Measurements from ENCODE around the gene IFNL4. TPM values are rescaled to one million over a fixed set of nuclear protein-coding genes. Genes with fewer than 3 reads are reported as not detected.
A peak's percentile ranks its signal among the peaks of the same experiment; 100 is the strongest.
"Not testable (repeated sequence)": the region's sequence is repeated elsewhere in the genome, so short reads cannot be mapped to it uniquely, and the experiment has no call there.

Gene IFNL4
- total and polyA plus RNA-seq, 9 of the 15 experiments (the other 6 are each of a cell fraction or from before 2014, with no cell fraction given): not detected

GRCh38 chr19:39268531-39269223, 20.0 kb upstream of the IFNL4 start:
- peak; percentile 17; the same call in 2 of the 3 replicates for ATAC-seq
- H3K27me3 ChIP-seq (ENCODE audit: control insufficient read depth in 2 of 2, insufficient read depth in 2 of 2, low read length in 2 of 2); H4K20me1 ChIP-seq (replicated peaks; ENCODE audit: control insufficient read depth, insufficient read depth, low read length); BruUV-seq (replicated peaks); H3K27ac ChIP-seq (ENCODE audit: extremely low read depth, low read depth, low read length); in situ Hi-C loops (cut with MboI); H3K9me3 ChIP-seq (replicated peaks; ENCODE audit: control insufficient read depth, insufficient read depth, low read depth, low read length); POLR2A ChIA-PET; DNase-seq (ENCODE audit: extremely low read depth in 1 of 4, low spot score in 3 of 4); H2AFZ ChIP-seq (ENCODE audit: low read depth, low read length); H3K9ac ChIP-seq (ENCODE audit: insufficient read depth in 1 of 2, low read depth in 2 of 2, low read length in 2 of 2); intact Hi-C loops (cut with micrococcal nuclease); H3K4me3 ChIP-seq; H3K79me2 ChIP-seq (ENCODE audit: control insufficient read depth, insufficient read depth, low read length); H3K9me1 ChIP-seq (ENCODE audit: control insufficient read depth, insufficient read depth, low read length); FAIRE-seq; H3K36me3 ChIP-seq (ENCODE audit: control insufficient read depth, insufficient read depth, low read length); H3K4me2 ChIP-seq (ENCODE audit: insufficient read depth, low read length); CTCF ChIA-PET (ENCODE audit: low intra/inter-chr PET ratio): not testable (repeated sequence)
- peaks cover 0 to 22% of the 10 kb centered on the region in 2 experiments; a peak in 2 of 5 replicates for H3K4me1 ChIP-seq (replicated peaks in 1 of 2; ENCODE audit: control insufficient read depth in 2 of 2, insufficient read depth in 2 of 2, low read length in 2 of 2)
- WGBS (ENCODE audit: insufficient coverage, low coverage, missing lambda C conversion rate): 13% methylated on average over 3 of the region's 10 CpGs
- TF ChIP-seq FOXK2 (conservative IDR thresholded peaks at IDR 0.05 in 1 of 2, IDR thresholded peaks at IDR 0.05 in 1 of 2; ENCODE audit: low read depth in 2 of 2): 0 out of 4 replicates have a peak, but pooled peaks of 1 of the 2 experiments have one; percentile 26
- TF ChIP-seq RCOR1 (IDR thresholded peaks at IDR 0.05; ENCODE audit: borderline replicate concordance in 1 of 2, low read depth in 2 of 2, low read length in 2 of 2): 0 out of 4 replicates have a peak, but pooled peaks of 1 of the 2 experiments have one; percentile 8
- peak; percentile 97 for TF ChIP-seq ZKSCAN3 (CRISPR knock-in tag; IDR thresholded peaks at IDR 0.05)
- peak in 1 of 2 experiments; percentile 83; a peak in 2 of 4 replicates for TF ChIP-seq TRIM24 (IDR thresholded peaks at IDR 0.05)
- peak; percentile 21 to 57; a peak in 2 of 4 replicates for TF ChIP-seq KDM1A (IDR thresholded peaks at IDR 0.05)

DNA sequence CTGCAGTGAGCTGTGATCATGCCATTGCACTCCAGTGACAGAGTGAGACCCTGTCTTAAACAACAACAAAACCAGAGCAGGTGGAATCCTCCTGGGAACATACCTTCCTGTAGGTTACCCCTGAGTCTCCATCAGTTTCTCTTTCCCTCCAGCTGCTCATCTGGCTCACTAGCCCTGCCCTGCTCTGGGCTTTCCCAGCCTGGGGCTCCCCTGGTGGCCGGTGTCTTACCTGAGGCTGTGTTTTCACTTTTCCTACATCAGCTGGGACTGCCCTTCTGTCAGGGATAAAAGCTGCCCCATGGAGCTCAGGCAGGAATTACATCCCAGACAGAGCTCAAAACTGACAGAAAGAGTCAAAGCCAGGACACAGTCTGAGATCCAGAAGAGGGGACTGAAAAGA, 19.4 kb upstream of the IFNL4 start, which contains the start of gene IFNL2:
TSS of gene IFNL2 (plus strand) at position 312 of the 400 bp plus-strand sequence. CDS start 173 bp downstream, outside the sequence.
- H3K9me3 ChIP-seq (replicated peaks; ENCODE audit: control insufficient read depth, insufficient read depth, low read depth, low read length); DNase-seq (ENCODE audit: extremely low read depth in 1 of 4, low spot score in 3 of 4); H3K27ac ChIP-seq (ENCODE audit: extremely low read depth, low read depth, low read length); H2AFZ ChIP-seq (ENCODE audit: low read depth, low read length); H4K20me1 ChIP-seq (replicated peaks; ENCODE audit: control insufficient read depth, insufficient read depth, low read length); in situ Hi-C loops (cut with MboI); H3K9ac ChIP-seq (ENCODE audit: insufficient read depth in 1 of 2, low read depth in 2 of 2, low read length in 2 of 2); BruUV-seq (replicated peaks); H3K4me3 ChIP-seq; CTCF ChIA-PET (ENCODE audit: low intra/inter-chr PET ratio); H3K4me2 ChIP-seq (ENCODE audit: insufficient read depth, low read length); H3K79me2 ChIP-seq (ENCODE audit: control insufficient read depth, insufficient read depth, low read length); intact Hi-C loops (cut with micrococcal nuclease); H3K36me3 ChIP-seq (ENCODE audit: control insufficient read depth, insufficient read depth, low read length); H3K9me1 ChIP-seq (ENCODE audit: control insufficient read depth, insufficient read depth, low read length); H3K27me3 ChIP-seq (ENCODE audit: control insufficient read depth in 2 of 2, insufficient read depth in 2 of 2, low read length in 2 of 2): not testable (repeated sequence)
- FAIRE-seq (peak; percentile 83), ATAC-seq (peak; percentile 89)
- peaks cover 0 to 22% of the 10 kb centered on the region in 2 experiments; a peak in 2 of 5 replicates for H3K4me1 ChIP-seq (replicated peaks in 1 of 2; ENCODE audit: control insufficient read depth in 2 of 2, insufficient read depth in 2 of 2, low read length in 2 of 2)
- WGBS (ENCODE audit: insufficient coverage, low coverage, missing lambda C conversion rate): no CpG with 5 or more reads among the region's 1 CpG
- POLR2A ChIA-PET: interaction anchor here (0.6 kb wide), 1 partner anchor 49 kb away, joined by 4 read pairs; no protein-coding TSS in a partner anchor

Data from K562 (cell line).